Activated CD8-positive, alpha-beta memory T cell treated with anti-CD3 and anti-CD28 coated beads, Interleukin-2, amount 50 U/mL, for 1 hour (primary cell): Measurements from ENCODE around the gene RCSD1.
A peak's percentile ranks its signal among the peaks of the same experiment; 100 is the strongest.

Source experiments
- DNase-seq: peaks from one replicate; pipeline ENCODE4 v3.0.0-alpha.2; 2020; ENCODE audit errors: extremely low read depth

The RCSD1 gene

DNA sequence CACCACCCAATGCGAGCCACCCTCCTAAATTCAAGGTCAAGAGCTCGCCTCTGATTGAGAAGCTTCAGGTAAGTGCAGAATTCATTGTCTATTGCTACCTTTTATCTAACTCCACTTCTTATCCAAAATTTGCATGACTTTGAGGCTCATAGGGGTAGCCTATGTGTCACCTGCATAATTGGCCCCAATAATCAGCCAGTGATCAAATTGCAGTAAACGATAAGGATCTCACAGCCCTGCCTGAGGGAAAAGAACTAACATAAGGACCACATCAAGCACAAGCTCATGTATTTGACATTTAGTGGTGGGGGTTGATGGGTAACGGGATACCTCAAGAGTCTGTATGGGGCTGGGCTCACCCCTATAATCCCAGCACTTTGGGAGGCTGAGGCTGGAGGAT lies 60.0 kb downstream of the RCSD1 start:
- DNase-seq, result no peak

DNA sequence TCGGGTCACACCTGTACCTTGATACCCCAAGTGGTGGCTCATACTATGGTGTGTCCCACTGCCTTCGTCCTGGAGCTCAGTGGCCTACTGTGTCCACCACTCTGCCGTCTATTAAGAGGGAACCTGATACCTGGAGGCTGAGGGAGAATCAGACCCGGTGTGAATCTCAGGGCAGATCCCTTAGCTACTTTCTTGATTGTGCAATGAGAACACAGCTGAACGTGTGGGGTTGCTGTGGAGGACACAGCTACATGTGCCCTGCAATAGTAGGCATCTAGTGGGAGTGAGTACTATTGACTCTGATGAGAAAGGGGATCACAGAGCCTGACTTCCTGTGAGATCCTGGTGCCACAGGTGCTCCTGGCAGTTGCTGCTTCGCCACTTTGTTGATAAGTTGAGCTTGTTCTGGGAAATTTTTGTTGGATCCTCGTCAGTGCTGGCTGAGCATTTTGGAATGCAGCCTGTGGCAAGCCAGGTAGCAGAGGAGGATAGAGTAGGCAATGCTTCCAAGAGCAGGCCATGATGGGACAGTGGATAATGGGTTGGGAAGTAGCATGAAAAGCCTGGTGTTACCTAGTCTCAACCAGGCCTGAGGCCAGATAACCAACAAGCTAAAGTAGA lies 63.5 kb downstream of the RCSD1 start:
- no peak for DNase-seq

DNA sequence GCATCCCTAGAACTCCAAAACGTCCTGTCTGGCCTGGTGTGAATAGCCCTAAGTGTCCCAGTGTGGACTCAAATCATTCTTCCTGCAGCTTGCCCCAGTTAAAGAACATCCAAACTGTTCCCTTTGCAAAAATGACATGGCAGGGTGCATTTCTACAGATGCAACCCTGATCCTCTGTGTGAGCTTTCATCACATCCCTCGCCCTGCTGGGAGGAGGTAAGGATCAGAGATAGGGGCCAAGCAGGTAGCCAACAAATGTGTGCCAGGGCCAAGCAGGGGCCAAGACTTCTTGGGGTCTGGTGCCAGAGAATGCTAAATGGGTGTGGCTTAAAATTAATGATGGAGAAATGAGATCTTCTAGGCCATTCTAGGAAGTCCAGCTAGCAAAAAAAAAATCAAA lies 64.7 kb downstream of the RCSD1 start:
- no peak for DNase-seq

DNA sequence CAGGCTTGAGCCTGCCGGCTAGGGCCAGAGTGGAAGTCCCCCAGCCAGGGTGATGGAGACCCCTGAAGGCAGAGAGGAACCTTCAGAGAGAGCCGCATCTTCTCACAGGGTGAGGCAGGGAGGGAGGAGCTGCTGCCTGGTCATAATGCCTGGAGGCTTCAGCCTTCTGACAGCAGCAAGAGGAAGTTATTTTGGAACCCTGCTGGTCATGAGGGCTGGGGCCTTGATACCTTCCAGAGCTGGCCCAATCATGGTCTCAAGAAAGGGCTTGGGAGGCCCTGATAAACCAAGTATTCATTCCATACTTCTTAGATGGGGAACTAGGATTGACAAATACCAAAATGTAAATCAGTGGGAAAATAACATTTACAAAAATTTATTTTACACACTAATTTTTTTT lies 65.1 kb downstream of the RCSD1 start:
- no peak for DNase-seq

DNA sequence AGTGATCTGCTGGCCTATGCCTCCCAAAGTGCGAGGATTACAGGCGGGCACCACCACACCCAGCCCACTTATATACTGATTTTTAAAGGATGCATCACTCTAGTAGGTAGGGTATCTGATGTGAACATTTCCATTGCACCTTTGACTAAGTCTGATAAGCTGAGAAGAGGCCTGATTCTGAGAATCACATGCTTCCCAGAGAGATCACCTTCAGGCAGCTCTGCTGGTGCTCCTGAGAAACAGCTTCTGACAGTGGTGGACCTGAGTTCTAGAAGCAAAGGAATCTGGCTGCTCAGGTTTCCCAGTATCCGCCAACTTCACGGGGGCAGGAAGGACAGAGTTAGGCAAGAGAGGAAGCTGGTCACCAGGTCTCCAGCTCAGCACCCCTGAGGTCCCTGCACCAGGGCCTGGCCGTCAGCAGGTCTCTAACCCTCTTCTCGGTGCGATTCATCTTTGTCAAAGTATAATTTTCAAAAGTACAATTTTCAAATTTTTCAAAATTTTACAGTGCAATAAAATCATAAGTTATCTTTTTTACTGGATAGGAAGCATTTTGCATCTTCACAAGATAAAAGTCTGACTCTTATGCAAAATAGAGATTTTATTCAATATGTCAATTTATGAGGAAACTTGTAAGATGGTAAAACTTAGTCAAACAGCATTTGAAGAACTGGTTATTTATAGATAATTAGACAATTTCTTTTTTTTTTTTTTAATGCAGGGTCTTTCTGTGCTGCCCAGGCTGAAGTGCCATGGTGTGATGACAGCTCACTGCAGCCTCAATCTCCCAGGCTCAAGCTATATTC lies 65.9 kb downstream of the RCSD1 start:
- no peak for DNase-seq

DNA sequence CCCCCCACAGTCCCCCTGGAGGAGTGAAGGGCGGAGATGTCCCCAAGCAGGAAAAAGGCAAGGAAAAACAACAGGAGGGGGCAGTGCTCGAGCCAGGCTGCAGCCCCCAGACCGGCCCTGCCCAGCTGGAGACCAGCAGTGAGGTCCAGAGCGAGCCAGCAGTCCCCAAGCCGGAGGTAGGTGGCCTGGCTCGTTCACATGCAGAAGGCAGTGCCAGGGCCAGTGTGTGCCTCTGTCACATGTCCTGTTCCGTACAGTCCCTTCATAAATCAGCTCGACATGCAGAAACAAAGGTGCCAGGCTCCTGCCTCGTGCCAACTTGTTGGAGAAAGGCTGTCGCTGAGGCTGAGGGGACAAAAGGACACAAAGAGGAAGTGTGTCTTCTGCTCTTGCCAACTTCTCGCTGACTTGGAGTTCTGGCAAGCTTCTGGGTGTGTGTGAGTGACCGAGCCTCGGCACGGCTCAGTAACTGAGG lies 67.7 kb downstream of the RCSD1 start:
- DNase-seq, result no peak

DNA sequence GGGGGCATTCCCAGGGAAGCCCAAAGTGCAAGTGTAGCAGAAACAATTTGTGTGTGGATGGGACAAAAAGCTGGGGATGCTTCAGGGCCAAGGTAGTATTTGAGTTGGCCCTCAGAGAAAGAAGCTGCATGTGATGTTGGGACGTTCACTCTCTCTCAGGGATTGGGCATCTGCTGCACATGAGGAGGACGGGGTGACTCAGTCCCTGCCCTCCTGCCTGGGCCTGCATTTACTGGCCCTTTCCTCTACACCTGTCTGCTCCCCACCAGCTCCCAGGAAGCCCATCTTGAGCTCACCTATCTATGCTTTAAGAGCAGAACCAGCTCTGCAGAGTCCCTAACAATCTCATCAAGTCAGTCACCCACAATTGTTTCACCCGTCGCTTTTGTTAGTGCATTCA lies 68.3 kb downstream of the RCSD1 start:
- no peak for DNase-seq

DNA sequence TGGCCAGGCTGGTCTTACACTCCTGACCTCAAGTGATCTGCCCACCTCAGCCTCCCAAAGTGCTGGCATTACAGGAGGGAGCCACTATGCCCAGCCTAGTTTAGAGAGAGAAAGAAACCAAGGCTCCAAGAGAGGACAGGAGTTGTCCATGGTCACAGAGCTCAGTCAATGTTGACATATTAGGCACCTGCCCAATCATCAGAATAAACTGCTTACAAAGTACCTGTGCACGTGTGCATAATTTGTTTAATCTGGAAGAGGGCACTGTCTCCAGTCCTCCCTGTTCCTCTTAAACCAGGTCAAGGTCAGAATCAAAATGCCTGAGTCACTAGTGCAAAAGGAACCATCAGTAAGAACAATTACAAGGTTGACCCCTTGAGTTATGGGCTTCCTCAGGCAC lies 71.5 kb downstream of the RCSD1 start:
- DNase-seq, result no peak

DNA sequence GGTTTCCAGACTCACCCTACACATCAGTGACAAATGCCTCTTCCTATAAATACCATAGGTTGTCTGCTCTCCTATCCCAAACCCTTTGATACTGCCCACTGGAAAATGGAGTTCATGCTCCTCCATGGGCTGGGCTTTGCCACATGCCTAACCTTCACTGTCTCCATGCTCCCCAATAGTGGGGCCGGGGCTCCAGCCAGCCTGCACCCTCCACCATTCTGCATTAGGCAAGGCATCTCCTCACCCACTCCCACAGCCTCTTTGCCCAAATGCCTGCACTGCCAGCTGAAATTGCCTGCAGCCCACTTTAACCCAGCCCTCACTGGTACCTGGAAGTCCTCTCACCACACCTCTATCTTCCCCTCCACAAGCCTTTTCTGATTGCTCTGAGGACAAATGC lies 73.5 kb downstream of the RCSD1 start:
- DNase-seq, result no peak

DNA sequence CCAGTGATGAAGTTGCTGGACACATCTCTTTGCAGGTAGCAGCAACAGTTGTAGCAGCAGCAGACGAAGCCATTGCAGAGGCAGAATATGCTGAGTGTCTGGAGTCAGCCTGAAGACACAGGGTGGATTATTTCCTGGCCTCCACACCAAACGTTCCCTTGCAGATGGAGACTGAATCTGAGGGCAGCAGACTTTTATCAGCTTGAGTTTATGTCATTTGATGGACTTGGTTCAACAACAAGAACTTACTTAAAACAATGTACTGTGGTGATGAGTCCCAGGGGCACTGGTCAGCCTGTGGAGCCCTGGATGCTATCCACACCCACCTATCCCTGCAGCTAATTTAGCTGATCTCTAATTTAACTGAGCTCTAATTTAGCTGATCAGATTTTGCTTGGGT lies 74.7 kb downstream of the RCSD1 start:
- DNase-seq, result no peak

DNA sequence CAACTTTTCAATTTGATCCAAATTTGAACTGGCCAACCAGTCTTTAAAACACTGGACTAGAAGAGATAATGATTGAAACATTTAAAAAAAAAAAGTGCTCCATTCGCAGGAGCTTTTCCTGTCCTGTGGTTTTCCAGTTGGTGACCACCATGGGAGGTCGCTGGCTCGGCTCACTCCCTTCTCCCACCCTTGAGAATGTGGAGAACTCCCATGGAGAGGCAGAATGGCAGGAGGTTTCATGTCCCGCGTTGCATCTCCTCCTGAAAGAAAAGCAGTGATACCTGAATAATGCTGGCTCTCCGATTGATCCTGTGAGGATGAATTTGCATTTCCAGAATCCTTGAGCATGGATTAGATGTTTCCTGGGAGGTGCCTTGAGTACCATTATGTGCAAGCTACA lies 75.2 kb downstream of the RCSD1 start:
- no peak for DNase-seq

DNA sequence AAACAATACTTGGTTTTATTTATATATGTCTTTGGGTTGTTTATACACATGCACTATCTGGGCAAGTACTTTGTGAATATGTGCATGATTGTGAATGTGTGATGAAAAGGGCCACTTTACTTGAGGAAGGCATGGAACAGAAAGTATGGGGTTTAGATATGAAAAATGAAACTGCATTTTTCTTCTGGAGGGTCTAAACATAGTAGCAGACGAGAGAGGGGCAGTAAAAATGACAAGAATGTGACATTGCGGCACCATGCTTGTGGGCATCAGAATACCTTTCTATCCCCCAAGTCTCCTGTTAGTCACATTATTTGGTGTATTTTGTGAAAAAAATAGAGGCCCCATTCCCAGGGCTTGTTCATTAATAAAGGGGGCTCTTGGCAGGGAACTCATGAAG lies 76.3 kb downstream of the RCSD1 start:
- no peak for DNase-seq

DNA sequence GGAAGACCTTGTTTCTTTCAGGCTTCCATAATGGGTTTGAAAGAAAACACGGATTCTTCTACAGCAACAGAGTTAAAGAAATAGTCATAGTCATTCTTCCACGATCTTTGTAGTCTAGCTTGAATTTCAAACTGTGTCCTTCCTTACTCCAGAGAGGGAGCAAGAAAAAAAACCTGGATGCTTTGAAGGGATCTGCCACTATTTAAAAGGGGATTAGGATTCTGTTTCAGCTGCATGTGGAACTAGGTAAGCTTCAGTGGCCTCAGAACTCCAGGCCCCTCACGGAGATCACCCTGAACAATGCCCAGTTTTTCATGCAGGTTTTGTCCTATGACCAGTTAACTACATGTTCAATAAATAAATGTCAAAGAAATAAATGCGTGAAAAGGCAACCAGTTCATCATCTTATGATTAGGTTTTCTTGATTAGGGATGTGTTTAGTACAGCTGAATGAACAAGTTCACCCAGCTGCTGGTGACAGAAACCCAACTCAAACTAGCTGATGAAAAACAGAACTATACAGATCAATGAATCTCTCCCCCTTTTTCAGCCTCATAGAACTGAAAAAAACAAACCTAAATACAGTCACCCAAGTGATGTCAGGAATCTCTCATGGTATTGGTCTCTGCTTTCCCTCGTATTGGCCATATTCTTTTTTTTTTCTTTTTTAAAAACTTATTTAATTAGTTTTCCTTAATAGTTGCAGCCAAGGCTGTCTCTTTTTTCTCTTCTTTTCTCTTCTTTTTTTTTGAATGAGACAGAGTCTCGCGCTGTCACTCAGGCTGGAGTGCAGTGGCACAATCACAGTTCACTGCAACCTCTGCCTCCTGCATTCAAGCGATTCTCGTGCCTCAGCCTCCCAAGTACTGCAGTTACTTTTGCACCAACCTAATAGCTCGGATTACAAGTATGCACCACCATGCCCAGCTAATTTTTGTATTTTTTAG lies 77.2 kb downstream of the RCSD1 start:
- DNase-seq, result no peak

DNA sequence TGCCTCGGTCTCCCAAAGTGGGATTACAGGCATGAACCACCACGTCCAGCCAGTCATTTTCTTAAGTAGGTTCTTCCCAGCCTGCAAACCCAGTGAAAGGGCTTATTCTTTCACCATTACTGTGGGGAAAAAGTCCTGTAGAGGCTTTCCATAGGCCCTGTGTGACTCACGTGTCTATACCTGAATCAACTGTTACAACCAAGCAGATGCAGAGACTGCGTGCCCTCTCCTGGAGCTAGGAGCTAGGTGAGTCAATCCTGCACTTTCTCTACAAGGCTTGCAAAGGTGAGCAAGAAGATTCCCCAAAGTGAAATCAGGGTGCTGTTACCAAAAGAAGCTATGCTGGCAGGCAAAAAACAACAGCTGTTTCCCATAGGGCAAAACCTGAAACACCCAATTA lies 77.9 kb downstream of the RCSD1 start:
- DNase-seq, result no peak

DNA sequence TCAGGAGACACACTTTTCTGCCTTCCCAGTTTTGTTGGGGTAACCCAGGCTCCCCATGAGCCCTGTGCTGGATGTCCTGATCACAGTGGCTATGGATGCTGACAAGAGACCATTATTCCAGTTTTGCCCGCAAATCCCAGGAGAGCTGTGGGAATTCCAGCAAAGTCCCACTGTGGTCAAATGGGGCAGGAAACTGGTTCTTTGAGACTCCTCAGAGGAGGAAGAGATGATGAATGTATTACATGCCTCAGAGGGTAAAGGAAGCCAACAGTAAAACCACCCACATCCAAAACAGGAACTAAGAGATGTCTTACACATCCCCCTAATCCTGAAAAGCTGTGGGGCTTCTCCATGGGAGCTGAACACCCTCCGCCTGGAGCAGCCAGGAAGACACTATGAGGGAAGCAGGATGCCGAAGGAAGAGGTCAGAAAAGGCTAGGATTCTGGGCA lies 78.9 kb downstream of the RCSD1 start:
- DNase-seq, result no peak

DNA sequence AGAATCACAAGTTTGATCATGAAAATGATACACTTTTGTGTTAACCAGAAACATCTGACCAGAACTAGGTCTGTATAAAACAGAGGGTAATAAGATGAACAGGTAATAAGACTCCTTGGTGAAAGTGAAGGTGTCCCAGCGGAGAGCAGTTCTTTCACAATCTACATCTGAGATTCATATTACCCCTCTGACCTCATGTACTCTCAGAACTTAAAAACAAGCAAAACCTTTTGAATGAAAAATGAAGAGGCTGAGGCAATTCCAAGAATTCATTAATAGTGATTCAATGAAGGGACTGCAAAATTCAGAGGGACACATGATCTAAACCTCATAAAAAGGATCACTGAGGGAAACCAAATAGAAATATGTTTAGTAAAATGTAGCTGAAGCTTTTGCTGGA lies 80.8 kb downstream of the RCSD1 start:
- DNase-seq, result no peak

DNA sequence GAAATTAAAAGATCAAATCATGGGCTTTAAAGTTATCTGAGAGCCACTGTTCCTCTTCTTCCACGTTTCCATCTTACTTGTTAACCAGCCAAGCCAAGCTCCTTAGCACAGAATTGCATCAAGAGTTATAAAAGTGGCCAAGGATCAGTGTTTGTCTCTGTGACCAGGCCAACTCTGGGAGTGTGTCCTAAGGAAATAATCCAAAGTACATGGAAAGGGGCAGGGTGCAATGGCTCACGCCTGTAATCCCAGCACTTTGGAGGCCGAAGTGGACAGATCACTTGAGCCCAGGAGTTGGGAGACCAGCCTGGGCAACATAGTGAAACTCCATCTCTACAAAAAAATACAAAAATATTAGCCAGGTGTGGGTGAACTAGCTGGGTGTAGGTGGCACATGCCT lies 81.8 kb downstream of the RCSD1 start:
- no peak for DNase-seq

DNA sequence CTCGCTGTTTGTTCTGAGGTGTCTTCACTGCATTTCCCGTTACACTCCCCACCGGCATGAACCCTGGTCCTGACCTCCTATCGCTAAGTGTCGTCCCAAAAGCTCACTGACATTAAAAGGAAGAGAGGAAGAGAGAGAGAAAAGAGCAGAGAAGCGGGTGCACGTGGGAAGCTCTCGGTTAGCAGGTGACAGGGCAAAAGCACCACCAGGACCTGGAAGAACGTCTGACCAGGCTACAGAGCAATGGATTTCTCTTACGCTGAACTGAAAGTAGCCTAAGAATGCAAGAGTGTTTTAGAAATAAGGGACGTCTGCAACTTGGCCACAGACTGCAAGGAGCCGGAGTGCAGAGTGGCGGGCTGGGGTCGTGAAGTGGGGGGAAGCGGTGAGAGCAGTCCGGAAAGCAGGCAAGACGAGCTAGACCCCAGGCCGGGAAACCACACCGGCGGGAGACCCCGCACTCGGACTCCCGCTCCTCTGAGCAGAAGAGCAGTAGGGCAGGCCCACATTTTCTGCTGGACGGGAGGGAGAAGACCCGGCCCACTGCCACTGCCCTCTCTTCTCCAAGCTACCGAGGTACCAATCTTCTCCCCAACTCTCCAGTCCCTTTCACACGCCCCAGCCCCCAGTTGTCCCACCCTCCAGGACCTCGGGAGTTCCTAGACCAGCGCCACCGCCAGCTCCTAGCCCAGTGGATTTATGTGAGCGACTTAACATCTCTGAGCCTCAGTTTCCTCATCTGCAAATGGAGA lies 83.5 kb downstream of the RCSD1 start:
- DNase-seq, result no peak

DNA sequence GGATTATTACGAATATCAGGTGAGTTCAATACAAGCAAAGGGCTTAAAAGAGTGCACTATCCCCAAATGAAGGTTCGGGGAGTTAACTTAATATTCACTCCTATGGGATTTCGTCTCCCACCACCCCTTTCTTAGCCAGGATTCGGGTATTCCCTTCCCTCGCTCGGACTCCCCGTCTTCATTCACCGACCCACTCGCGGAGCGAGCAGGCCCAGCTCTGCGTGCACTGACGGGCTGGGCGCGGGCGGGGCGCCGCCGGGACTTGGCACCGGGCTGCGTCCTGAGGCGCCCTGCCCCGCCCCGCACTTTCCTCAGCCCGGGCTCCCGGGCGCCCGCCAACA lies 84.0 kb downstream of the RCSD1 start:
- no peak for DNase-seq

DNA sequence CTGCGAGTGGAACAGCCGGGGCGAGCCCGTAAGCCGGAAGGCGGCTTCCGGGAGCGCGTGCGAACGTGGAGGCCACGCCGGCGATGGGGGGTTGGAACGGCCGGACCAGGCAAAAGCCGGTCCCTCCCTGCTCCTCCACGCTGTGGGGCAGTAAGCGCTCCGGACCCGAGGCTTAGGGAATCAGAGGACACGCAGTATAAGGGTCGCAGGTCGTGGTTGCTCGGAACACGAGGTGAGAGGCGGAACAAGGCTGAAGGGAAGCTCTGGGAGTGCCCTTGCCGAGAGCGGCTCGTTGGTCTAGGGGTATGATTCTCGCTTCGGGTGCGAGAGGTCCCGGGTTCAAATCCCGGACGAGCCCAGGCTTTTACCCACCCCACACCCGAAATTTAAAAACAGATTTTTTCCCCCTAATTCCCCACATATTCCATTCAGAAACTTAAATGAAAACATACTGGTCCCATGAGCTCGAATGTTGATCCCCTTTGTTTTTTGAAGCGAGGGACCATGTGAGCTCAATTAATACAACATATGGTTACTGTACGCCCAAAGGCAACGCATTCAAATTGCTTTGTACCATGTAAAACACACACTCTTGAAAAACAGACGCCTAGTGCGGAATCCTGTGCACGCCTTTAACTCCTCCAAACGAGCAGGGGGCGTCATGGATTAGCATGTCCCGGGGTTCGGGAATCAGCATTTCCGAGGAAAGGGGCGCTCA lies 84.6 kb downstream of the RCSD1 start:
- peak; percentile 60 for DNase-seq
